ENCODE results near the gene C10orf88.
"Not testable (repeated sequence)": the region's sequence is repeated elsewhere in the genome, so short reads cannot be mapped to it uniquely, and the experiment has no call there.

Gene C10orf88

DNA sequence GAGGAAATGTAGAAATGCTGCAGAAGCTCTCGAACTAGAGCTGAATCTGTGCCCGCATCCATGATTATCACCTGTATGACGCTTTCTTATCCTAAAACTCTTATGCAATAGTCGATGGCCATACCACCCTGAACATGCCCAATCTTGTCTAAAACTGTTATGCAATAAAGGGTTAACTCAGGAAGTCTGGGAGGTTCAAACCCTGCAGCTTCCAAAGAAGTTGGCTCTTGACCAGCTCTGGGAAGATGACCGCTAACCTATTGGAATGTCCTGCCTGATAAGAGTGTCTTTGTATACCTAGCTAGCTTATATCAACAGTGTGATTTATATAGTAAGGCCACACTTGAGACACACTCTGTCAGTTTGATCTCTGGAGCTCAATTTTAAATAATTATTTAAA lies 3.4 kb upstream of the C10orf88 start:
- DNase-seq: no peak

DNA sequence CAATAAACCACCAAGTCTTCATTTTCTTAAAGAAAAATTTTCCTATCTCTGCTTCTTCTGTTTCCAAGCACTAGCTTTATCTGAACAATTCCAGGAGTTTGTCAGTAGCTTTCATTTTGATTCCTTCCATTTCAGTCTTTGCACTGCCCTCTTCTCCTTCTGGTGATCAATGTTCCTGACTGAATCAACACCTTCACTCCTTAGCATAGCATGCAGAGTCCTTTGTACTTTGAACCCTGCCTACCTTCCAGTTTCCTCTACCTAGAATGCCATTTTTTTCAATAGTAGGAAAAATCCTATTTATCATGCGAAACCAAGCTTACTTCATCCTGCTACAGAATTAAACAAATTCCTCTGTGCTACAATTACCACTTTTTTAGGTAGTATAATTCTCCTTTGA lies 1.9 kb upstream of the C10orf88 start:
- no peak for DNase-seq

DNA sequence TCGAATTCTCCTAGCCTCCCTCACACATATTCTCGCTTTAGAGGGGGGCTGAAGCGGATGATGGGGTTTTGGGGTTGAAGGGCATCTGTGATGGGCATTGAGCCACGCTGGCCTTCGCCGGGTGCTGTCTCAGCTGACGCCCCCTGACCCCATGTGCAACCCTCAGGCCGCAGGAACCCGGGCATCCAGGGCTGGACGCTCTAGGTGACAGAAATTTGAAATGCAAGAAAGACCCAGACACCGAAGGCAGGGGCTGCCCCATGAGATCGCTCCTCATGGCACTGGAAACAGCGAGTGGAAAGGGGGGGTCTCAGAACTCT lies 664 bp upstream of the C10orf88 start:
- no peak for DNase-seq

DNA sequence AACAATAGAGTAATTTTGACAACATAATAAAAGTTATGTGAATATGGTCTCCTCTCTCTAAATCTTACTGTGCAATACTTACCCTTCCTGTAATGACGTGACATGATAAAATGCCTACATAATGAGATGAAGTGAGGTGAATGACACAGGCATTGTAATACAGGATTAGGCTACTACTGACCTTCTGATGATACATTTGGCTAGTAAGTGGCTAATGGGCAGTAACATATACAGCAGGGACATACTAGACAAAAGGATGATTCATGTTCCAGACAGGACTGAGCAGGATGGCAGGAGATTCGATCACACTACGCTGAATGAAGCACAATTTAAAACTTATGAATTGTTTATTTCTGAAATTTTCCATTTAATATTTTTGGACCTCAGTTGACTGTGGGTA lies 4.7 kb downstream of the C10orf88 start:
- DNase-seq: no peak

- DNase-seq: no peak
Measured at GRCh38 chr10:122939856-122940543, 14.0 kb downstream of the C10orf88 start.

DNA sequence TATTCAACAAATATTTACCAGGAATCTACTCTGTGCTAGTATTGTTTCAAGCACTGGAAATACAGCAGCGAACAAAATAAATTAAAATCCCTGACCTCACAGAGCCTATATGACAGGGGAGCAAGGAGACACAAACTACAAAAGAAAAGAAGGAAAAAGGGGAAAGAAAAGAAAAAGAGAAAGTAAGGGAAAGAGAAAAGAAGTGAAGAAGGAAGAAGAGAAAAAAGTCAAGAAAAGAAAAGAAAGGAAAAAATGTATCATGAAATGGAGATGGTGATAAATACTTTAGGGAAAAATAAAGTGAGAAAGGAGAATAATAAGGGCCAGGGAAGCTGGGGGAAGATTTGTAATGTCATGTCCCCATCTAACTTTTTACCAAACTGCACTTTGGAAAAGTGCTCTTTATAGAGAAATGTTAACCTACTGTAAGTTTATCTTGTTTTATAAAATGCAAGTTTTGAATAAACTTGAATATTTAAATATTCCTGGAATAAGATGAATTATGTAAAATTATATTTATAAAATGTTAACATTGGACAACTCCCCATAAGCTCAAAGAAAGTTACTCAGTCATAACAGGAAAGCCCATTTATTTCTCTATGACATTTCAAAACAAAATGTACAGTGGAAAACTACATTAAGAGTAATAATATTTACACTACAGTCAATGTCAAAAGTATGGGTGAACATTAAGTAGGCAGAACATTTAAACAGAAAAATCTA lies 14.7 kb downstream of the C10orf88 start:
- DNase-seq: no peak

- no peak for DNase-seq
Measured at GRCh38 chr10:122931088-122931906, 22.7 kb downstream of the C10orf88 start.

DNA sequence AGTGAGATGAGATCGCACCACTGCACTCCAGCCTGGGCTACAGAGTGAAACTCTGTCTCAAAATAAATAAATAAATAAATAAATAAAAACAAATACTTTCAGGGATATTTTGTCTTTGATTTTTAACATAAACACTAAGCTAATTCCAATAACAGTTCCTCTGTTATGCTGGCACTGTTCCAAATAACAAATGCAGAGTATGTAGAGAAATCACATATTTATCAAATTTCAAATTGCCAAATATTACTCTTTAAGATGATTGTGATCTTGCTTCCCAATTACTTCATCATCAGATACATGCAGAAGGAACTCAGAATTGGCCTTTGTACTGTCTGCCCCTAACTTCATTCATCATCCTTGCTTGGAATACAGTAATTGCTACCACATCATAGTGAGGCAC lies 23.9 kb downstream of the C10orf88 start:
- no peak for DNase-seq

GRCh38 chr10:122915700-122916099 lies 38.3 kb downstream of the C10orf88 start:
- DNase-seq: no peak

GRCh38 chr10:122911889-122912484 lies 42.0 kb downstream of the C10orf88 start:
- peak; percentile 28 for DNase-seq

DNA sequence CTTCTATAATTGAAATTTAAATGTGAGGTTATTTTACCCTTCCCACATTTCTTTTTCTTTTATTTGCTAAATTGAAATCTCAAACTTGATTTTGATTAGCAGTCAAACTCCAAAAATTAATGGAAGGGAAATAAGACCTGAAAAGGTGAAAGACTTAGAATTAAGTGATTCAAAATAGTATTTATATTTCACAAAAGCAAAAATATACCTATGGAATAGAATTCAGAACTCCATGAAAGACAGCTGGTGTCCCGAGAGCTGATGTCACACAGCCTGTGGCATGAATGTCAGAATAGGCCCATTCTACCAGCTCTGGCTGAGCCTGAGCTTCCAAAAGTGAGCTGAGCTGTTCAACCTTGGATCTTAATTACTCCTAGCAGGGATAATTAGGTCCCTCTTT lies 43.7 kb downstream of the C10orf88 start, which contains the start of gene FAM24A:
Gene FAM24A (plus strand): TSS at position 301 of the 400 bp plus-strand sequence. CDS start 1,025 bp downstream, outside the sequence.
- no peak for DNase-seq

DNA sequence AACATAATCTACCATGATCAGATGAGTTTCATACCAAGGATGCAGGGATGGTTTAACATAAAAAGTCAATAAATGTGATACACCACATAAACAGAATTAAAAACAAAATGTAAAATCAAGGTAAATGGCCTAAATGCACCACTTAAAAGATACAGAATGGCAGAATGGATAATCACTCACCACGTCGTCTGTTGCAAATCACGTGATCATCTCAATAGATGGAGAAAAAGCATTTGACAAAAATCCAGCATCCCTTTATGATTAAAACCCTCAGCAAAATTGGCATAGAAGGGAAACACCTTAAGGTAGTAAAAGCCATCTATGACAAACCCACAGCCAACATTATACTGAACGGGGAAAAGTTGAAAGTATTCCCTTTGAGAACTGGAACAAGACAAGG lies 50.2 kb downstream of the C10orf88 start:
- not testable (repeated sequence) for DNase-seq

DNA sequence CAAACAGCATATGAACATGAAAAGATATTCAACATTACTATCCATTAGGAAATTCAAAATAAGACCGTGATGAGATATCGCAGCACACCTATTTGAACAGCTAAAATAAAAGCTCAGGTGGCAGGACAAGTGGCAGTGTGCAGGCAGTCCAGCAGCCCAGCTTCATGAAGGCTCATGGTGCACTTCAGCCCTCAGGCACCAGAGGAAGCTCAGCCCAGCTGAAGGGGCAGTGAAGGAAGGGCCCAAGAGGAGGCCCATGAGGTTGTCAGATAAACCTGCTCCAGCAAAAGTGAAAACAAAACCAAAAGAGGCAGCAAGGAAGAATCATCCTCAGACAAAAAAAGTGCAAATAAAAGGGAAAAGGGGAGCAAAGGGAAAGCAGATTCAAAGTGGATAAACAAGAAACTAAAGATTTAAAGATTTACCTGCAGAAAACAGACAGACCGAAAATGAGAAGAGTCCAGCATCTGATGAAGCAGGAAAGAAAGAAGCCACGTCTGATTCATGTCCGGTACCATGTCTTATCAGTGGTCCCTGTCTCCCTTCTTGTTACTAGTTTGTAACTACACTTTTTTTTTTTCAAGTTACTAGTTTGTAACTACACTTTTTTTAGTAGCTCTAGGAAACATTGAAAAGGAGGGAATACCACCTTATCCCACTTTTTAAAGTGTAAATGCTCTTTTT lies 59.6 kb downstream of the C10orf88 start:
- DNase-seq: no peak

GRCh38 chr10:122884166-122884565 lies 69.9 kb downstream of the C10orf88 start:
- DNase-seq: no peak

DNA sequence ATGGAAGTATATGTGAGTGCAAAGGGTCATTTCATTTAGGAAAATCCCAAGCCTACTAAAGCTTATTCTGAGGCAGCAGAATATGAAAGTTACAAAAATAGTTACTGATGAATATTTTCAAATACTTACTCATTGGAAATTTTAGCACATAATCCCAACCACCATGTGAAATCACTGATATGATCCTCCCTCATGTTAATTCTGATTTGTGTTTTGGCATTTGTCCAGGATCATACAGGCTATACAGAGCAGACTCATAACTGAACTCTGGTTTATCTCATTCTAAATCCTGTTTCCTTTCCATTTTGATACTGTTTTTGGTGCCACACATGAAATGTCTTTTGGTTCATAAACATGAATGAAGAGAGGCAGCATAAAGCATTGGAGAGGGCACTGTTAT lies 71.3 kb downstream of the C10orf88 start:
- DNase-seq: no peak

Measured in MV-4-11 (cell line).